GM06990 (cell line): ENCODE results near the gene C2CD4D.

Experiments used
- DNase-seq: peaks from one replicate; pipeline ENCODE4 v3.0.0-alpha.2; 2011; ENCODE audit not compliant: insufficient read length; ENCODE audit errors: extremely low read depth
- H3K27me3 ChIP-seq: replicated peaks from 2 replicates; pipeline ENCODE4 v1.6.0; 2011; ENCODE audit warnings: low read length; ENCODE audit not compliant: control insufficient read depth, insufficient read depth
- H3K36me3 ChIP-seq: 2 replicates; pipeline ENCODE4 v1.5.1; 2011; ENCODE audit warnings: low read length; ENCODE audit not compliant: control insufficient read depth, insufficient read depth
- H3K4me3 ChIP-seq: replicated peaks from 2 replicates; pipeline ENCODE4 v1.5.1; 2011; ENCODE audit warnings: low read depth, mild to moderate bottlenecking, control low read depth, low read length
- CTCF ChIP-seq: IDR thresholded peaks from 2 replicates; pipeline ENCODE4 v1.5.1; 2011; ENCODE audit warnings: low read length, control low read depth, mild to moderate bottlenecking, inconsistent platforms; ENCODE audit not compliant: insufficient read depth, poor library complexity, severe bottlenecking

C2CD4D gene

DNA sequence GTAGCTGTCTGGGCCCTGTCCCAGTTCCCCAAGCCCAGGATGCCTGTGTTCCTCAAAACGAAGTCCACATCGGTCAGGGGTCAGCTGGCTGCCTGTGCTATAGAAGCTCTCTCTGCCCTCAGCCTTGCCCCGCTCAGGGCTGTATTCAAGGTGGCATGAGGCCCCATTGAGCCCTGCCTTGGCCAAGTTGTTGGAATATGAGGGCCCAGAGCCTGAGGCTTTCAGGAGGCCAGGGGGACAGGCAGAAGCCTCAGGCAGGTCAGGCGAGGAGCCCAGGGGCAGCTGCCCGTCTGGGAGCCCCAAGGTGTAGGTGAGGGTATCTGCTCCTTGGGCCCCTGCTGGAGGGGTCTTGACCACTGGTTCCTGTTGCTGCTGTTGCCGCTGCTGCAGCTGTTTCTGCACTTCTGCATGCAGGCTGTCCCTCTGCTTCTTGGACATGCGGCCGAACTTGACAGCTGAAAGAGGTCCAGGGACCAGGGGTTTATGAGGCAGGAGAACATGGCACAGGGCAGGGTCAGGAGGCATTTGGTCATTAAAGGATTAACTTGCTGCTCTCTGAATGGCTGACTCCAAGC lies 24.6 kb downstream of the C2CD4D start:
- DNase-seq, result no peak
- Histone ChIP-seq H3K27me3 (no peaks in the 10 kb centered on the region; the same call in 1 of the 2 replicates), H3K36me3 (no peaks in the 10 kb centered on the region), H3K4me3 (no peak overlapping the region)
- TF ChIP-seq CTCF, result no peak

DNA sequence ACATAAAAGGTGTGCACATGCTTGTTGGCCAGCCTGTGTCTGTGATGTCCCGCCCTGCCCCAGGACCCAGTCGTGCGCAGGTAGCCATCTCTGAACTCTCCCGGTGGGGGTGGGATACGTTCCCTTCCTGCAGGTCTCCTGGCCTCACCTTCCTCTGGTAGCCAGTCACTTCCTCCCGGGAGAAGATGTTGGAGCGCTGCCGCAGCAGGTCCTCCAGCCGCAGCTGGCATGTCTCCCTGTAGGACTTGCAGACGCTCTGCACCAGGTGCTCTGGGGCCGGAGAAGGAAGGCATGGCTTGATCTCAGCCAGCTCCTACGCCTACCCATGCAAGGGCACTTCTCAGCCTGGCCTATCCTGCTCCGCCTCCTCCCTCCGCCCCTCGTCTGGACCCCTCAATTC lies 25.2 kb downstream of the C2CD4D start:
- Histone ChIP-seq H3K4me3 (no peak overlapping the region), H3K27me3 (no peaks in the 10 kb centered on the region; the same call in 1 of the 2 replicates), H3K36me3 (no peaks in the 10 kb centered on the region)
- no peak for TF ChIP-seq CTCF
- DNase-seq, result no peak

GRCh38 chr1:151813271-151813977 lies 26.2 kb downstream of the C2CD4D start:
- DNase-seq, result no peak
- no peaks in the 10 kb centered on the region for H3K36me3 ChIP-seq
- H3K27me3 ChIP-seq, result no peaks in the 10 kb centered on the region; the same call in 1 of the 2 replicates
- H3K4me3 ChIP-seq, result no peak overlapping the region
- TF ChIP-seq CTCF, result no peak

DNA sequence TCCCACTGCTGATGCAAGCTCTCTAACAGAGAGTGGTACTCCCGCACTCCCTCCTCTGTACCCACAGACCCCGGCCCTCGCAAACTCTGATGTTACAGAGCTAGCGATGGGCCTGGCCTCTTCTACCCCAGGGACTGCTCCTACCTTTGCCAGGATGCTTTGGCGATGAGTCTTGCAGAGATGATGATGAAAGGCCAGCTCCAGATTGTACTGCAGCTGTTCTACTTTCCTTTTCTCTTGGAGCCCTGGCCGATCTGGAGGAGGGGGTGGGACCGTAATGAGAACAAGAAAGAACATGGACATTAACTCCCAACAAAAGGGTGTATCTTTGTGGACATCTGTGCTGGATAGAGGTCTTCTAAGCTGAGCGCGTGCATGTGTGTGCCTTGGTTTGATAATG lies 28.4 kb downstream of the C2CD4D start:
- H3K36me3 ChIP-seq, result no peaks in the 10 kb centered on the region
- no peak for TF ChIP-seq CTCF
- no peak for DNase-seq
- H3K4me3 ChIP-seq, result no peak overlapping the region
- no peaks in the 10 kb centered on the region; the same call in none of the 2 replicates for H3K27me3 ChIP-seq

- no peaks in the 10 kb centered on the region for H3K36me3 ChIP-seq
- no peak for DNase-seq
- no peak for TF ChIP-seq CTCF
- H3K27me3 ChIP-seq, result no peaks in the 10 kb centered on the region; the same call in none of the 2 replicates
- no peak overlapping the region for H3K4me3 ChIP-seq
These were observed 29.5 kb downstream of the C2CD4D start for GRCh38 chr1:151809985-151810556.
